ENCODE data around the gene BIN1. TPM values are rescaled to one million over a fixed set of nuclear protein-coding genes. Genes with fewer than 3 reads are reported as not detected.

Gene BIN1
- polyA plus RNA-seq, 1 donor (not counting 4 experiments of a cell fraction or from before 2014, with no cell fraction given): 5.4 TPM

DNA sequence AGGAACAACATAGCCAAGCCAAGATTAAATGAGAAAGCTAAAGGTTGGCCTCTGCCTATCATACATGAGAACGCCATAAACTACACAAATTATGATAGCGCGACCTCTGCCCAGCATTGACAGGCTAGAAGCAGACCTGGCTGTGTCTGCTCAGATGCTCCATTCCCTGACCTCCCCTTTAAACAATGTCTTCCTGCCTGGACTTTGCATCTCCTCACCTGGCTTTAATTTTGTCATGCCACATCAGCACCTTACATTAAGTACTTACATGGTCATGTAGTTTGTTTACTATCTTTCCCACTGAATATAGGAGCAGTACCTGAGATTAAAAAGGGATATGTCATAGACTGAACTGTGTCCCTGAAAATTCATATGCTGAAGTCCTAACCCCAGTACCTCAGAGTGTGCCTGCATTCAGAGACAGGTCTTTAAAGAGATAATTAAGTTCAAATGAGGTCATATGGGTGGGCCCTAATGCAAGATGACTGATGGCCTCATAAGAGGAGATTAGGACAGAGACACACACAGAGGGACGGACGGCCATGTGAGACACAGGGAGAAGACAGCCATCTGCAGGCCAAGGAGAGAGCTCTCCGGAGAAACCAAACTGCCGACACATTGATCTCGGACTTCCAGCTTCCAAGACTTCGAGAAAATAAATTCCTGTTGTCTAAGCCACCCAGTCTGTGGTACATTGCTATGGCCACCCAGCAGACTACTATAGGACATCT, 103.7 kb downstream of the BIN1 start:
- dilution Hi-C loops (cut with MboI; ENCODE audit: extremely low pct_ligation_motif_present, low sequenced_read_pairs): no loop called here
- no peak for FAIRE-seq
- H3K9ac ChIP-seq (ENCODE audit: control insufficient read depth, extremely low read depth, insufficient read depth, low read length): no peak overlapping the region

DNA sequence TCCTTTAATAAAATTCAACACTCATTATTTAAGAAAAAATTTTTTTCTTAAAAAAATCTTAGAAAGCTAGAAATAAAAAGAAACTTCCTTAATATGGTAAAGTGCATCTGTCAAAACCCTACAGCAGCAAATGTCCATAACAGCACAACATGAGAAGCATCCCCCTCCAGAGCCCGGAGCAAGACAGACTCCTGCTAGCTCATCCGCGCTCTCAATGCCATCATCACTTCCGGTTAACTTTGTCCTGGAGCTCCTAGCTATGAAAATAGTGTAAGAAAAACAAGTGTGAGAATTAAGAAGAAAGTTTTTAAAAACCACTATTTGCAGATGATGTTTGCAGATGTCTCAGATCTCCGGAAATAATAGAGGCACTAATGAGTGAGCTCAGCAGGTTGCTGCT, 105.2 kb downstream of the BIN1 start:
- H3K79me2 ChIP-seq (ENCODE audit: control insufficient read depth, insufficient read depth, low read length): no peaks in the 10 kb centered on the region
- H3K4me3 ChIP-seq (ENCODE audit: control insufficient read depth in 2 of 3, extremely low read depth in 1 of 3, insufficient read depth in 2 of 3, low read depth in 1 of 3, low read length in 3 of 3): no peak overlapping the region
- dilution Hi-C loops (cut with MboI; ENCODE audit: extremely low pct_ligation_motif_present, low sequenced_read_pairs): no loop called here
- H3K9me3 ChIP-seq (ENCODE audit: control insufficient read depth, low read depth, low read length): no peaks in the 10 kb centered on the region
- no peaks in the 10 kb centered on the region for H3K27me3 ChIP-seq (ENCODE audit: control insufficient read depth, extremely low read depth, insufficient read depth, low read length)
- H2AFZ ChIP-seq (ENCODE audit: control insufficient read depth, low read length): no peak overlapping the region
- H3K9ac ChIP-seq (ENCODE audit: control insufficient read depth, extremely low read depth, insufficient read depth, low read length): no peak overlapping the region
- no peak overlapping the region for H3K27ac ChIP-seq (ENCODE audit: control insufficient read depth, insufficient read depth, low read length)
- H3K4me2 ChIP-seq (ENCODE audit: control insufficient read depth, extremely low read depth, insufficient read depth, low read depth, low read length): no peak overlapping the region
- no peaks in the 10 kb centered on the region for H4K20me1 ChIP-seq (ENCODE audit: control insufficient read depth, extremely low read depth, insufficient read depth, low read length)
- FAIRE-seq: no peak
- DNase-seq (ENCODE audit: low read depth, low spot score): no peak
- TF ChIP-seq EZH2 (IDR thresholded peaks at IDR 0.05; ENCODE audit: low read length): no peak
- H3K4me1 ChIP-seq (ENCODE audit: control insufficient read depth, extremely low read depth, insufficient read depth, low read length): no peaks in the 10 kb centered on the region
- no peaks in the 10 kb centered on the region for H3K9me1 ChIP-seq (ENCODE audit: control insufficient read depth, extremely low read depth, insufficient read depth, low read length)
- H3K36me3 ChIP-seq (ENCODE audit: control insufficient read depth in 2 of 2, extremely low read depth in 1 of 2, insufficient read depth in 2 of 2, low read length in 2 of 2): no peaks in the 10 kb centered on the region

More for the DNA sequence above, 103.7 kb downstream of the BIN1 start:
- Histone ChIP-seq H3K79me2 (ENCODE audit: control insufficient read depth, insufficient read depth, low read length) (no peaks in the 10 kb centered on the region), H3K36me3 (ENCODE audit: control insufficient read depth in 2 of 2, extremely low read depth in 1 of 2, insufficient read depth in 2 of 2, low read length in 2 of 2) (no peaks in the 10 kb centered on the region), H3K4me2 (ENCODE audit: control insufficient read depth, extremely low read depth, insufficient read depth, low read depth, low read length) (no peak overlapping the region), H3K4me3 (ENCODE audit: control insufficient read depth in 2 of 3, extremely low read depth in 1 of 3, insufficient read depth in 2 of 3, low read depth in 1 of 3, low read length in 3 of 3) (no peak overlapping the region), H3K4me1 (ENCODE audit: control insufficient read depth, extremely low read depth, insufficient read depth, low read length) (peaks cover 8% of the 10 kb centered on the region), H3K9me3 (ENCODE audit: control insufficient read depth, low read depth, low read length) (no peaks in the 10 kb centered on the region), H4K20me1 (ENCODE audit: control insufficient read depth, extremely low read depth, insufficient read depth, low read length) (no peaks in the 10 kb centered on the region), H3K27me3 (ENCODE audit: control insufficient read depth, extremely low read depth, insufficient read depth, low read length) (no peaks in the 10 kb centered on the region), H3K9me1 (ENCODE audit: control insufficient read depth, extremely low read depth, insufficient read depth, low read length) (no peaks in the 10 kb centered on the region), H3K27ac (ENCODE audit: control insufficient read depth, insufficient read depth, low read length) (no peak overlapping the region), H2AFZ (ENCODE audit: control insufficient read depth, low read length) (no peak overlapping the region)
- no peak for DNase-seq (ENCODE audit: low read depth, low spot score)
- no peak for TF ChIP-seq EZH2 (IDR thresholded peaks at IDR 0.05; ENCODE audit: low read length)
- TF ChIP-seq, protein P1, sequence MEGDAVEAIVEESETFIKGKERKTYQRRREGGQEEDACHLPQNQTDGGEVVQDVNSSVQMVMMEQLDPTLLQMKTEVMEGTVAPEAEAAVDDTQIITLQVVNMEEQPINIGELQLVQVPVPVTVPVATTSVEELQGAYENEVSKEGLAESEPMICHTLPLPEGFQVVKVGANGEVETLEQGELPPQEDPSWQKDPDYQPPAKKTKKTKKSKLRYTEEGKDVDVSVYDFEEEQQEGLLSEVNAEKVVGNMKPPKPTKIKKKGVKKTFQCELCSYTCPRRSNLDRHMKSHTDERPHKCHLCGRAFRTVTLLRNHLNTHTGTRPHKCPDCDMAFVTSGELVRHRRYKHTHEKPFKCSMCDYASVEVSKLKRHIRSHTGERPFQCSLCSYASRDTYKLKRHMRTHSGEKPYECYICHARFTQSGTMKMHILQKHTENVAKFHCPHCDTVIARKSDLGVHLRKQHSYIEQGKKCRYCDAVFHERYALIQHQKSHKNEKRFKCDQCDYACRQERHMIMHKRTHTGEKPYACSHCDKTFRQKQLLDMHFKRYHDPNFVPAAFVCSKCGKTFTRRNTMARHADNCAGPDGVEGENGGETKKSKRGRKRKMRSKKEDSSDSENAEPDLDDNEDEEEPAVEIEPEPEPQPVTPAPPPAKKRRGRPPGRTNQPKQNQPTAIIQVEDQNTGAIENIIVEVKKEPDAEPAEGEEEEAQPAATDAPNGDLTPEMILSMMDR (optimal IDR thresholded peaks at IDR 0.05 in 1 of 3, IDR thresholded peaks at IDR 0.05 in 1 of 3, conservative IDR thresholded peaks at IDR 0.05 in 1 of 3; ENCODE audit: extremely low read depth in 1 of 3, insufficient read depth in 2 of 3, low read length in 3 of 3): no peak

DNA sequence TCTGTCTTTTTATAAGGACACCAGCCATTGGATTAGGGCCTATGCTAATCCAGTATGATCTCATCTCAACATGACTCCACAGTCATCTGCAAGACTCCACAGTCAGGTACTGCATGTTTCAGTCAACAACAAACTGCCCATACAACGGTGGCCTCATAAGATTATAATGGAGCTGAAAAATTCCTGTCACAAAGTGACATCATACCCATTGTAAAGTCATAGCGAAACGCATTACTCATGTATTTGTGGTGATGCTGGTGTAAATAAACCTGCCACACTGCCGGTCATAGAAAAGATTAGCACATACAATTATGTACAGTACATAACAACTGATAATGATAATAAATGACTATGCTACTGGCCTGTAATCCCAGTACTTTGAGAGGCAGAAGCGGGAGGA, 106.0 kb downstream of the BIN1 start:
- Histone ChIP-seq H3K27ac (ENCODE audit: control insufficient read depth, insufficient read depth, low read length) (no peak overlapping the region), H4K20me1 (ENCODE audit: control insufficient read depth, extremely low read depth, insufficient read depth, low read length) (no peaks in the 10 kb centered on the region), H2AFZ (ENCODE audit: control insufficient read depth, low read length) (no peak overlapping the region), H3K79me2 (ENCODE audit: control insufficient read depth, insufficient read depth, low read length) (no peaks in the 10 kb centered on the region), H3K9ac (ENCODE audit: control insufficient read depth, extremely low read depth, insufficient read depth, low read length) (no peak overlapping the region), H3K4me2 (ENCODE audit: control insufficient read depth, extremely low read depth, insufficient read depth, low read depth, low read length) (no peak overlapping the region), H3K4me1 (ENCODE audit: control insufficient read depth, extremely low read depth, insufficient read depth, low read length) (no peaks in the 10 kb centered on the region), H3K27me3 (ENCODE audit: control insufficient read depth, extremely low read depth, insufficient read depth, low read length) (no peaks in the 10 kb centered on the region), H3K4me3 (ENCODE audit: control insufficient read depth in 2 of 3, extremely low read depth in 1 of 3, insufficient read depth in 2 of 3, low read depth in 1 of 3, low read length in 3 of 3) (no peak overlapping the region), H3K36me3 (ENCODE audit: control insufficient read depth in 2 of 2, extremely low read depth in 1 of 2, insufficient read depth in 2 of 2, low read length in 2 of 2) (no peaks in the 10 kb centered on the region), H3K9me1 (ENCODE audit: control insufficient read depth, extremely low read depth, insufficient read depth, low read length) (no peaks in the 10 kb centered on the region), H3K9me3 (ENCODE audit: control insufficient read depth, low read depth, low read length) (no peaks in the 10 kb centered on the region)
- FAIRE-seq (no peak), DNase-seq (ENCODE audit: low read depth, low spot score) (no peak)
- no peak for TF ChIP-seq EZH2 (IDR thresholded peaks at IDR 0.05; ENCODE audit: low read length)
- TF ChIP-seq, protein P1 (optimal IDR thresholded peaks at IDR 0.05 in 1 of 3, IDR thresholded peaks at IDR 0.05 in 1 of 3, conservative IDR thresholded peaks at IDR 0.05 in 1 of 3; ENCODE audit: extremely low read depth in 1 of 3, insufficient read depth in 2 of 3, low read length in 3 of 3): no peak
- dilution Hi-C loops (cut with MboI; ENCODE audit: extremely low pct_ligation_motif_present, low sequenced_read_pairs): no loop called here
